ENCODE measurements around the gene GFOD2.

Gene GFOD2

GRCh38 chr16:67667817-67668494 lies 51.2 kb downstream of the GFOD2 start:
- peak overlapping the region; percentile 67 for H3K4me3 ChIP-seq (ENCODE audit: low read depth, low read length)
- peak; percentile 98 for DNase-seq (ENCODE audit: low read depth)
- TF ChIP-seq, protein P1, sequence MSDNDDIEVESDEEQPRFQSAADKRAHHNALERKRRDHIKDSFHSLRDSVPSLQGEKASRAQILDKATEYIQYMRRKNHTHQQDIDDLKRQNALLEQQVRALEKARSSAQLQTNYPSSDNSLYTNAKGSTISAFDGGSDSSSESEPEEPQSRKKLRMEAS (IDR thresholded peaks at IDR 0.05; ENCODE audit: low read depth, low read length) = peak; percentile 78; the same call in 1 of the 2 replicates
- no peak for TF ChIP-seq POLR2A (IDR thresholded peaks at IDR 0.05; ENCODE audit: extremely low read depth, insufficient read length)
- TF ChIP-seq MYC (IDR thresholded peaks at IDR 0.05; ENCODE audit: low read depth, low read length) = peak; percentile 71; the same call in 1 of the 2 replicates
- peak; percentile 97 for TF ChIP-seq CTCF (IDR thresholded peaks at IDR 0.05; ENCODE audit: low read depth, low read length)

GRCh38 chr16:67667453-67667816 lies 51.7 kb downstream of the GFOD2 start:
- DNase-seq (ENCODE audit: low read depth) = no peak
- H3K4me3 ChIP-seq (ENCODE audit: low read depth, low read length) = peak overlapping the region; percentile 67
- TF ChIP-seq MYC (IDR thresholded peaks at IDR 0.05; ENCODE audit: low read depth, low read length) (no peak), POLR2A (IDR thresholded peaks at IDR 0.05; ENCODE audit: extremely low read depth, insufficient read length) (no peak)

DNA sequence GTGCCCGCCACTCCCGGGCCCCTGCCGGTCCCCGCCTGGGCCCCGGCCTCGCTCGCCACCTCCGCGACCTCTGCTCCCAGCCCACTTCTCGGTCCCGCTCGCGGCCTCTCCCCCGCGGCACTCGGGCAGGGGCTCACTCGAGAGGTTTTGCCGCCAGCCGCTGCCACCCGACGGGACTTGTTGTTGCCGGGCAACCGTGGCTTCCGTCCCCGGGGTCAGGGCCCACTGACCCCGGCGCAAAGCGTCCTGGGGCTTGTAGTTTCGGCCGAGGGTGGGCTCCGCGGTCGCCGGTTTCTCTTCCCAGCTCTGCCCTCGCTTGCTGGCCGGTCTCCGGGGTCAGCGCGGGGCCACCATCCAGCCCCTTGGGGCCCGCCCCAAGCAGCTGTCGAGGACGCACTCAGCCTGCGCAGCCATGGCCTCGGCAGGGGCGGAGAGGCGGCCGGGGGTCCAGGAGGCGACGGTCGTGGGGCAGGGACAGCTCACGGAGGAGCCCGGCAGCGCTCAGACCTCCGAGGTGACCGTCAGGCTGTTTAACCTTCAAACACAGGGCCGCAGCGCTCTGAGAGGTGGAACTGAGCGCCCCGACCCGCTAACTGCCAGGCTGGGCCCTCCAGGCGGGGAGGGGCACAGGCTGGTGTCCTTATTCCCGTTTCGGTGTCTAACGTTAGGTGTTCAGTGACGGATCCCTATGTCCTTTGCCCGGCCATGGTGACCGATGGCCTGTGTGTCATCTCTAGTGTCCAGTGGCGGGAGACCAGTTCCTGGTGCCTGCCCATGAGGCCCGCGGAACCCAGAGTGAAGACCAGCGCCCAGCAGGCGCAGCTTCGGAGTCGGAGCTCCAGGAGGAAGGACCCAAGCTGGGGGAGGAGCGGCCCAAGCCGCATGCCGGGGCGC lies 52.3 kb downstream of the GFOD2 start, which contains the start of the genes C16orf86 and ENKD1:
Gene C16orf86 (plus strand): TSS at position 256 of the 894 bp plus-strand sequence. CDS start 157 bp downstream, at position 413.
Gene ENKD1 (minus strand): TSS at position 192 of the 894 bp plus-strand sequence. CDS start 308 bp downstream, outside the sequence.
- peak within 1 kb of the TSS; percentile 67 for H3K4me3 ChIP-seq (ENCODE audit: low read depth, low read length)
- peak; percentile 92 for DNase-seq (ENCODE audit: low read depth)
- TF ChIP-seq, protein P1 (IDR thresholded peaks at IDR 0.05; ENCODE audit: low read depth, low read length) = no peak
- TF ChIP-seq MYC (IDR thresholded peaks at IDR 0.05; ENCODE audit: low read depth, low read length) = no peak
- no peak for TF ChIP-seq POLR2A (IDR thresholded peaks at IDR 0.05; ENCODE audit: extremely low read depth, insufficient read length)
- no peak for TF ChIP-seq CTCF (IDR thresholded peaks at IDR 0.05; ENCODE audit: low read depth, low read length)

DNA sequence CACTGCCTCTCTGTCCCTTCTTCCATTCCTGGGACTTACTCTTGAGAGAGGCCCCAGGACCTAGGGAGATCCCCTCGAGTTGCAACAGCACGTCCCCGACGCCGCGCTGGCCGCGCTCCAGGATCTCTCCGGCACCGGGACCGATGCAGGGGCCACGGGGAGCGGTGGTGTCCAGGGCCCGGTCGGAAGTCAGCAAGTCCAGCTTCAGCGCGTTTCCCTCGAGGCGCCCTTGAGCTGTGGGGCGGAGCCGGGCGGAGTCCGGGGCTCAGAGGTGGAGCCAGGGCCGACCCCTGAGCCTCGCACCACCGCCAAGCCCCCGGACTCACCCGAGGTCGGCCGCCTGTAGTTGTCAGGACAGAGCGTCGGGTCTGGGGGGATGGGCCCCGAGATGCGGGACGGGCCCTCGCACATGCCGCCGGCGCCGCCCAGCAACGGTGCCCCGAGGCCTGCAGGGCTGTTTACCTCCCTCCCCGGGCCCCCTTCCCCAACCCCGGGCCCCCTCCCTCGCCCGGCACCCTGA lies 53.0 kb downstream of the GFOD2 start:
- TF ChIP-seq MYC (IDR thresholded peaks at IDR 0.05; ENCODE audit: low read depth, low read length) = peak; percentile 43; the same call in 1 of the 2 replicates
- TF ChIP-seq POLR2A (IDR thresholded peaks at IDR 0.05; ENCODE audit: extremely low read depth, insufficient read length) = no peak
- TF ChIP-seq, protein P1 (IDR thresholded peaks at IDR 0.05; ENCODE audit: low read depth, low read length) = no peak
- peak; percentile 61 for DNase-seq (ENCODE audit: low read depth)
- peak overlapping the region; percentile 67 for H3K4me3 ChIP-seq (ENCODE audit: low read depth, low read length)

DNA sequence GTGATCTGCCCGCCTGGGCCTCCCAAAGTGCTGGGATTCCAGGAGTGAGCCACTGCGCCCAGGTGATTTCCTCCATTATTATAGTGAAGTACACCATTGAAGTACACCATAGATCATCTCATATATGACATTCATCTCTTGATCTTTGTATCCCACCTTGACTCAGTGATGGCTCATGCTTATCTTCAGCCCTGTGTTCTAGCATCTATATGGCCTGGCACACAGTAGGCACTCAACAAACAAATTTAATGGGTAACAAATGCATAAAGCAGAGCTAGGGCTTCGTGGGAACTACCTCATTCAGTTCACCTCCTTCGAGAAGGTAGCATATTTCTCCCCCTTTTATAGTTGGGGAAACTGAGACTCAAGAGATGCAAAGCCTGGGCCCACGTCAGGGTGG lies 53.5 kb downstream of the GFOD2 start:
- peak overlapping the region; percentile 67 for H3K4me3 ChIP-seq (ENCODE audit: low read depth, low read length)
- TF ChIP-seq POLR2A (IDR thresholded peaks at IDR 0.05; ENCODE audit: extremely low read depth, insufficient read length) (no peak), MYC (IDR thresholded peaks at IDR 0.05; ENCODE audit: low read depth, low read length) (no peak), CTCF (IDR thresholded peaks at IDR 0.05; ENCODE audit: low read depth, low read length) (no peak)
- TF ChIP-seq, protein P1 (IDR thresholded peaks at IDR 0.05; ENCODE audit: low read depth, low read length) = no peak
- DNase-seq (ENCODE audit: low read depth) = no peak

- TF ChIP-seq, protein P1 (IDR thresholded peaks at IDR 0.05; ENCODE audit: low read depth, low read length) = no peak
- TF ChIP-seq POLR2A (IDR thresholded peaks at IDR 0.05; ENCODE audit: extremely low read depth, insufficient read length) (no peak), CTCF (IDR thresholded peaks at IDR 0.05; ENCODE audit: low read depth, low read length) (no peak), MYC (IDR thresholded peaks at IDR 0.05; ENCODE audit: low read depth, low read length) (no peak)
- no peak for DNase-seq (ENCODE audit: low read depth)
- no peak overlapping the region for H3K4me3 ChIP-seq (ENCODE audit: low read depth, low read length)
Observed at GRCh38 chr16:67664871-67665270, 54.2 kb downstream of the GFOD2 start.
